Frontal cortex (tissue), 4 donors: ENCODE measurements around the gene SLC25A44. TPM values are rescaled to one million over a fixed set of nuclear protein-coding genes. Genes with fewer than 3 reads are reported as not detected.

Experiments
- DNase-seq, 2 donors: peaks; one replicate each; pipeline ENCODE4 v3.0.0; 2012; ENCODE audit warnings: low spot score in 2 of 2
- FAIRE-seq: peaks from 2 replicates; lab custom pipeline; 2012; peaks lifted over from hg19 to GRCh38; lab: Jason Lieb, UNC
- total RNA-seq: library from RNA; depleted of rRNA; stranded (reverse); fragments of >200 nt; gene quantifications from one replicate; pipeline ENCODE4 v1.2.3, GENCODE V29; 2014
- donor health status: control.
- donor health status: control.
- donor health status: control.

SLC25A44 gene, protein sequence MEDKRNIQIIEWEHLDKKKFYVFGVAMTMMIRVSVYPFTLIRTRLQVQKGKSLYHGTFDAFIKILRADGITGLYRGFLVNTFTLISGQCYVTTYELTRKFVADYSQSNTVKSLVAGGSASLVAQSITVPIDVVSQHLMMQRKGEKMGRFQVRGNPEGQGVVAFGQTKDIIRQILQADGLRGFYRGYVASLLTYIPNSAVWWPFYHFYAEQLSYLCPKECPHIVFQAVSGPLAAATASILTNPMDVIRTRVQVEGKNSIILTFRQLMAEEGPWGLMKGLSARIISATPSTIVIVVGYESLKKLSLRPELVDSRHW
- total RNA-seq, result 8.6 TPM

DNA sequence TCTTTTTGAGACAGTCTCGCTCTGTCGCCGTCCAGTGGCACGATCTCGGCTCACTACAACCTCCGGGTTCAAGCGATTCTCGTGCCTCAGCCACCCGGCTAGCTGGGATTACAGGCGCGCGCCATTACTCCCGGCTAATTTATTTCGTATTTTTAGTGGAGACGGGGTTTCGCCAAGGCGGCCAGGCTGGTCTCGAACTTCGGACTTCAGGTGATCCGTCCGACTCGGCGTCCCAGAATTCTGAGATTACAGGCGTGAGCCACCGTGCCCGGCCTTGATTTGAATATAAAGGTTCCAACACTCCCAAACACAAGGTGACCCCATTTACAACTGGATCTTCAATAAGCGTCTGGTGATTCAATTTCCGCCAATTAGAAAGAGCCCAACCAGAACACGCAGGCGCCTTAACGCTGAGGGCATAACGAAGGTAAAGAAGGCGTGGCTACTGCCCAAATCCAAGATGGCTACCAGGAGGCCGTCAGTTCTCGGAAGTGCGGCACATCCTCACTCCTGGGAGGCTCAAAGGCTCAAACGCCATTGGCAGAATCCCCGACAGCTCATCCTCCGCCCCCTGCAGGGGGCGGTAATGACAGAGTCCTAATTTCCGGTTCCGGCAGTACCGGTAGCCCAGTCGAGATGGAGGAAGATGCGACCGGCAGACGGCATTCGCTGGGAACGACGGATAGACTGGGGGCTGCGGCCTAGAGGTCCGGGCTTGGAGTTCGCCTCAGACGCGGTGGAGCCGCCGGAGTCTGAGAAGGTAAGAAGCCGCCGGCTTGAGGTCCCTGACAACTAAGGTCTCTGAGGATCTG lies at the start of gene SLC25A44:
Gene SLC25A44 (plus strand): TSS at position 617 of the 812 bp plus-strand sequence. CDS start 5,744 bp downstream, outside the sequence.
- DNase-seq, result peak; percentile 78 to 90
- FAIRE-seq, result peak; percentile 96

- FAIRE-seq, result no peak
Observed at GRCh38 chr1:156144742-156145141, 49.2 kb upstream of the SLC25A44 start.

GRCh38 chr1:156145650-156146019 lies 48.3 kb upstream of the SLC25A44 start:
- FAIRE-seq, result no peak
- no peak for DNase-seq

More at GRCh38 chr1:156144742-156145141, 49.2 kb upstream of the SLC25A44 start:
- no peak for DNase-seq

- DNase-seq (peak; percentile 59 to 74), FAIRE-seq (no peak)
Observed at GRCh38 chr1:156146020-156146768, 47.7 kb upstream of the SLC25A44 start.

DNA sequence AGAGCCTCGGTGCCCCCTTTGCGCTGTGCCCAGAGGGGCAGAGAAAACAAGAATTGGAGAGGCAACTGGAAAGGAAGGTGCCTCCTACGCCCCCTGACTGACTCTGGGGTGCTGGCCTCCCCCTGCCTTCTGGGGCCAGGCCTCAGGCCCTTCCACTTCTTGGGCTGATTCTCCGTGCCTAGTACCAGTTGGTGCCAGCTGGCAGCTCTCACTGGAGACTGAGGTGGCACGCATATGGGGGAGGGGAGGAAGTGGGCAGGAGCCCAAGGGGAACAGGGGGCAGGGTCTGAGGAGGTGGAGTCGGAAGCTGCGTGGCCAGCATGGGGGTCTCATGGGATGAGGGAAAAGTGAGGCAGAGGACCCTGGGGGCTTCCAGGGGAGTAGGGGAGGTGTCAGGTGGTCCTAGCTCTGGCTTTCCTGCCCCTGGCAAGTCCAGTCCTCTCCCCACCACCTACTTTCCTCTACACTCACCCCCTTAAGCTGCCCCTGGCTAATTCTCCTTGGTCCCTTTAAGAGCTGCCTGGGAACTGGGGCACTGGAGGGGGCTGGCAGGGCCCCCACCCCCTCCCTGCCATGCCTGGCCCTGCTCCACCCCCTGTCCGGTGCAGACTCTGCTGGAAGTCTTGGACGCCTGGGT lies 47.0 kb upstream of the SLC25A44 start:
- no peak for DNase-seq
- FAIRE-seq, result no peak

GRCh38 chr1:156148216-156148615 lies 45.7 kb upstream of the SLC25A44 start:
- FAIRE-seq (no peak), DNase-seq (no peak)

DNA sequence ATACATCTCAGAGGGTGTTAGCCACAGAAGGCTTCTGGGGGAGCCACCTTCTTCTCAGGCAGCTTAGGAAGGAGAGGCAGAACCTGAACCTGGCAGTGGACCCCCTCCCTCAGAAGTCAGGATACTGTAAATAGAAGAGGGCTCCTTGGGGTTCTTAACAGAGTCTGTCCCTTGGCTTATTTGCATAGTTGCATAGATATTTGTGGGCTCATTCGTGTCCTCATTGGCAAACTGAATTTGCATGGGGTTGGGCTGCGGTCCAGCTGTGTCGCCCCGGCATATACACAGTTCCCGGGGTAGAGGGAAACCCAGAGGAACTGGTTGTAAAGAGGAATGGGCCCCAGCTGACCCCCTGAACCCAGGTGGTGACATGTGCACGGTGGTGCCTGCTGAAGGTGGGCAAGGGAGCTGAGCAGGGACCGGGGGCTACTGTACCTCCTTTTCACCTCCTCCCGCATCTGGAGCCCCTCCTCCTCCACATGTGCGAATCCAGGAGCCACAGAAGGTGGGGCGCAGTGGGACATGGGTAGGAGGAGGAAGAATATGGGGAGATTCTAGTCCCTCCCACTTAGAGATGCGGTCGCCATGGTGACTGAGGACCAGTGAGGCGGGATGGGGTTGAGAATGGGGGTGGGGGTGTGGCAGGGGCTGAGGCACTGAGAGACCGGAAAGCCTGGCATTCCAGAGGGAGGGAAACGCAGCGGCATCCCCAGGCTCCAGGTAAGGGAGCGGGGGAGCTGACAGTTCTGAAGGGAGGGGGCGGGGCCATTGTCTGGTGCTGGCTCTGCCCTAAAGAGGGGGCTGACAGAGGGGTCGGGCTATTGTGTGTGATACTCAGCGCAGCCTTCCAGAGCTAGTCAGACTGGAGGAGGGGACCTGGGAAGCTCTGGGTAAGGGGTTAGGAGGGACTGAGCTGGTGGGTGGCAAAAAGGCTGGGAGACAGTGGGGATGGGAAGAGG lies 44.3 kb upstream of the SLC25A44 start:
- FAIRE-seq (no peak), DNase-seq (no peak)

GRCh38 chr1:156150333-156151011 lies 43.4 kb upstream of the SLC25A44 start:
- DNase-seq, result no peak
- no peak for FAIRE-seq

DNA sequence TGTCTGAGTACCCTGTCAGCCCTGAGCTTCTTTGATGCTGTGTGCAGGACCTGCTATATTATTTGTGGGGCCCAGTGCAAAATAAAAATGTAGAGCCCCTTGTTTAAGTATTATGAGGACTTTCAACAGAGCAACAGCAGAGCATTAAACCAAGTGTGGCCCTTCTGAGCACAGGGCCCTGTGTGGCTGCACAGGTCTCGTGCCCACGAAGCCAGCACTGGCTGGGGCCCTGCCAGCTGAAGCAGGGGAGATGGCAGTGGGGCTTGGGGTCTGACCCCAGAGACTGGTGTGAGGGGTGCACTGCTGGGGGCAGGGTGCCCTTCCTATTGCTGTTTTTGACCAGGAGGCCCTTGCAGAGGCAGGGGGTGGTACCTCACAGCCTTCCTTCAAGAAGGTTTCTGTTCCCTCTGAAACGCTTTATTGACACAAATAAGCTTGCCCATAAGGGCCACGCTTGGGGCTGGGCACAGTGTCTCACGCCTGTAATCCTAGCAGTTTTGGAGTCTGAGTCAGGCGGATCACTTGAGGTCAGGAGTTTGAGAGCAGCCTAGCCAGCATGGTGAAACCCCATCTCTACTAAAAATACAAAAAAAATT lies 42.7 kb upstream of the SLC25A44 start:
- DNase-seq (no peak), FAIRE-seq (no peak)

GRCh38 chr1:156152628-156153027 lies 41.3 kb upstream of the SLC25A44 start:
- DNase-seq, result no peak
- no peak for FAIRE-seq

DNA sequence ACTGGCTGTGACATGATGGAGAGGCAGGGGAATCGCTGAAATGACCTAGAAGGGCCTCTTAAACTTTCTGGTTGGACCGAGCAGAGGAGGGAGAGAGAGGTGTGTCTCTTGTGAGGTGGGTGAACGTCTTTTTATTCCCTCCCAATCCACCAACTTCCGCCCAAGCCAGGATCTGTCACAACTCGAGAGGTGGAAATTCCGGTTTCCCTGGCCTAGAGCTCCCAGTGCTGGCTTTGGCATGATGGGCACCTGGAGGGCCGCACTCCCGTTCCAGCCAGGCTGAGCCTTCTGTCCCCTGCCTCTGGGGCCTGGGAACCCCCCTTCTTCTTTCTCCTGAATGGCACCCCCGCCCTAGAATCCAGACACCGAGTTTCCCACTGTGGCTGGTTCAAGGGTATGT lies 40.5 kb upstream of the SLC25A44 start, which contains the start of gene SEMA4A:
Gene SEMA4A (plus strand): TSS at position 224 of the 400 bp plus-strand sequence. CDS start 994 bp downstream, outside the sequence.
- DNase-seq (no peak), FAIRE-seq (no peak)

GRCh38 chr1:156154317-156154749 lies 39.6 kb upstream of the SLC25A44 start:
- DNase-seq, result no peak
- FAIRE-seq, result no peak

DNA sequence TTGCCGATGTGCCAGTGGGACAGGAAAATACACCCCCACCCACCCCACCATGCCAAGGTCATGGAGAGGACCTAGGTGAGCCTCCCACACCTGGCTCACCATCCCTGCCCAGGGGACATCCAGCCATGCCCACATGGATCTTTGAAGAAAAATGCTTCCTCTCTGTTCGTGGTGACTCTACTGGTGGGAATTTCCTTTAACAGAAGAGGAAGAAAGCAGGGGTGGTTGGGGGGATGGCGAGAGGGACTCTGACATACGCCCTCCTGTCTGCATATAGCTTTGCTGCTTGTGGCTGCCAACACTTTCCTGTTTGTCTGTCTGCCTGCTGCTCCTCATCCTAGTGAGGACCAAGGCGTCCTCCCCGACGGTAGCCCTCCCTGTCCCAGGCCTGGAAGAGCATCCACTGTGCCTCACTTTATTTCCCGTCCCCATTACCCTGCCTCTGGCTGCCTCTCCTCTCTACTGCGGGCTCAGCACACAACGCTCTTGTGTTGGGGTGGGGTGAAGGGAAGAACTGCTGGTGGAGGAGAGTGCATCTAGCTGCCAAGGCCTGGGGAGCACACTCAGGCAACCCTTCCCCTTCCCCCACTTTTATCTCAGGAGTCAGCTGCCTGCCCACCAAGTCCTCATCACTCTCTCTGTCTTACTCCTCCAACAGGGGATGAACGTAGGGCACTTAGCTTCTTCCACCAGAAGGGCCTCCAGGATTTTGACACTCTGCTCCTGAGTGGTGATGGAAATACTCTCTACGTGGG lies 38.0 kb upstream of the SLC25A44 start:
- DNase-seq (no peak), FAIRE-seq (no peak)

GRCh38 chr1:156157506-156157905 lies 36.4 kb upstream of the SLC25A44 start:
- no peak for FAIRE-seq
- no peak for DNase-seq

GRCh38 chr1:156157966-156158365 lies 35.9 kb upstream of the SLC25A44 start:
- no peak for FAIRE-seq
- no peak for DNase-seq

GRCh38 chr1:156160000-156160742 lies 33.7 kb upstream of the SLC25A44 start:
- FAIRE-seq (no peak), DNase-seq (no peak)
